ENCODE results near the gene PDE3B. TPM values are rescaled to one million over a fixed set of nuclear protein-coding genes. Genes with fewer than 3 reads are reported as not detected.

Gene PDE3B
- total and polyA plus RNA-seq, 9 of the 15 experiments (the other 6 are each of a cell fraction or from before 2014, with no cell fraction given): 2.3 to 22.5 (median 12.2) TPM

- TF ChIP-seq ZBTB40 (IDR thresholded peaks at IDR 0.05) (0 out of 2 replicates have a peak, but pooled peaks have one; percentile 8), ZBTB40 (CRISPR knock-in tag; IDR thresholded peaks at IDR 0.05) (no peak), CHD1 (IDR thresholded peaks at IDR 0.05; ENCODE audit: low read length) (no peak), UBTF (IDR thresholded peaks at IDR 0.05; ENCODE audit: borderline replicate concordance in 1 of 2, low read depth in 2 of 2, low read length in 2 of 2) (no peak), TAL1 (IDR thresholded peaks at IDR 0.05) (no peak), RREB1 (CRISPR knock-in tag; IDR thresholded peaks at IDR 0.05) (no peak), ZNF780A (CRISPR knock-in tag; IDR thresholded peaks at IDR 0.05) (no peak)
Measured at GRCh38 chr11:14852571-14853177, 209.1 kb downstream of the PDE3B start (continued).

All from K562 (cell line).